ENCODE measurements around the gene LGR5. TPM values are rescaled to one million over a fixed set of nuclear protein-coding genes. Genes with fewer than 3 reads are reported as not detected.

The LGR5 gene
- total RNA-seq, 1 donor from 2014 or later: 13.8 TPM

DNA sequence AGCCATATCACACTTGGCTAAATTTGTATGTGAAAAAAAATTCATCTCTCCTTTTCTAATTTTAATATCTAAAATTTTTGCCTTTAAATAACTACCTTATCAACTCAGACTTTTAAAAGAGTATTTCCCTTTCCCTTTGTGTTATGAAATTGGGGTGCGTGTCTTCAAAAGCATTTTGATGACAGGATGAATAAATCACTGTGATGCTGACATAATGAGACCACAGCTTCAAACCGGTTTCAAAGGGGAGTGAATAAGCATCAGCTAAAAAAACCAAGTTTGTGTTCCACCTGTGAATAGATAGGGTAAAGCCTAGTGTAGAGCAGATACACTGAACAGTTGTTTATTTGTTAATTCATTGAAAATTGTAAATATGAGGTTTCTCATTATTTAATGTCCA lies 85.0 kb downstream of the LGR5 start:
- H3K27me3 Mint-ChIP-seq (ENCODE audit: low read depth): no peaks in the 10 kb centered on the region
- no peak for TF ChIP-seq CTCF (IDR thresholded peaks at IDR 0.05)
- H3K9me3 Mint-ChIP-seq (ENCODE audit: low read depth): peaks cover 4% of the 10 kb centered on the region
- no peak overlapping the region for H3K4me3 Mint-ChIP-seq (ENCODE audit: unreplicated experiment)
- H3K4me1 Mint-ChIP-seq (ENCODE audit: low read depth): no peaks in the 10 kb centered on the region
- no peak overlapping the region for H3K27ac Mint-ChIP-seq (ENCODE audit: unreplicated experiment)
- H3K36me3 Mint-ChIP-seq (ENCODE audit: low read depth): peaks cover 6% of the 10 kb centered on the region
- DNase-seq (ENCODE audit: low spot score): no peak

- H3K36me3 Mint-ChIP-seq (ENCODE audit: low read depth): peaks cover 3% of the 10 kb centered on the region
- H3K27ac Mint-ChIP-seq (ENCODE audit: unreplicated experiment): no peak overlapping the region
- no peaks in the 10 kb centered on the region for H3K27me3 Mint-ChIP-seq (ENCODE audit: low read depth)
- H3K9me3 Mint-ChIP-seq (ENCODE audit: low read depth): no peaks in the 10 kb centered on the region
- no peak for TF ChIP-seq CTCF (IDR thresholded peaks at IDR 0.05)
- H3K4me3 Mint-ChIP-seq (ENCODE audit: unreplicated experiment): no peak overlapping the region
- peaks cover 9% of the 10 kb centered on the region for H3K4me1 Mint-ChIP-seq (ENCODE audit: low read depth)
- no peak for DNase-seq (ENCODE audit: low spot score)
Measured at GRCh38 chr12:71533703-71534102, 94.1 kb downstream of the LGR5 start.

DNA sequence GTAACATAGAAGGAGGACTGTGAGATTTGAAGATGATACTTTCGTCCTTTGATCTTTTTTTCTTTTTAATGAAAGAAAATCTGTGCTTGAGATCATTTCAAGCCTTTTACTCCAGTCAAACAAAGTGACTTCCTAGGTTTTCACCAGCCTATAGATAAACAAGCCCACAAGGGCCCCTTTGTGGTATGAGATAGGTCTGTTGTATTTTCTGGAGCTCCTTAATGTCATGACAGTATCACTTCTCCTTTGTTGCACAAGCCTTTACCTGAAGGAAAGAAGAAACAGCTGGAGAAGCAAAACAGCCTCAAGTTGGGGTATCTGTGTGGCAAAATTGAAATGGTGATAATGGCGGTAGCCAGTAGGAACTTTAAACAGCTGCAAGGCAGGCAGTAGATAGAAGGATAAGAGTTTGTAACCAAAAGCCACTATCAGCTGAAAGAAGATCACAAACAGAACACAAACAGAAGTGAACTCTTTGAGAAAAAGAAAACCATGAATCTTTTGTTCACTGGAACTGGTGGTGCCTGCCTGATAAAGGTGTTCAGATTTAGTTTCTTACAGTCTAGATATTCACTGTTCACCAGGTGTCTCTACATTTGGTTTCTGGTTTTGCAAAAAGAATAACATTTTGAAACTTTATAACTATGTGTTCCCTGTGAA lies 96.8 kb downstream of the LGR5 start:
- H3K9me3 Mint-ChIP-seq (ENCODE audit: low read depth): no peaks in the 10 kb centered on the region
- H3K27ac Mint-ChIP-seq (ENCODE audit: unreplicated experiment): no peak overlapping the region
- no peaks in the 10 kb centered on the region for H3K27me3 Mint-ChIP-seq (ENCODE audit: low read depth)
- no peak for DNase-seq (ENCODE audit: low spot score)
- peaks cover 3% of the 10 kb centered on the region for H3K36me3 Mint-ChIP-seq (ENCODE audit: low read depth)
- H3K4me3 Mint-ChIP-seq (ENCODE audit: unreplicated experiment): no peak overlapping the region
- no peak for TF ChIP-seq CTCF (IDR thresholded peaks at IDR 0.05)
- H3K4me1 Mint-ChIP-seq (ENCODE audit: low read depth): peaks cover 9% of the 10 kb centered on the region

DNA sequence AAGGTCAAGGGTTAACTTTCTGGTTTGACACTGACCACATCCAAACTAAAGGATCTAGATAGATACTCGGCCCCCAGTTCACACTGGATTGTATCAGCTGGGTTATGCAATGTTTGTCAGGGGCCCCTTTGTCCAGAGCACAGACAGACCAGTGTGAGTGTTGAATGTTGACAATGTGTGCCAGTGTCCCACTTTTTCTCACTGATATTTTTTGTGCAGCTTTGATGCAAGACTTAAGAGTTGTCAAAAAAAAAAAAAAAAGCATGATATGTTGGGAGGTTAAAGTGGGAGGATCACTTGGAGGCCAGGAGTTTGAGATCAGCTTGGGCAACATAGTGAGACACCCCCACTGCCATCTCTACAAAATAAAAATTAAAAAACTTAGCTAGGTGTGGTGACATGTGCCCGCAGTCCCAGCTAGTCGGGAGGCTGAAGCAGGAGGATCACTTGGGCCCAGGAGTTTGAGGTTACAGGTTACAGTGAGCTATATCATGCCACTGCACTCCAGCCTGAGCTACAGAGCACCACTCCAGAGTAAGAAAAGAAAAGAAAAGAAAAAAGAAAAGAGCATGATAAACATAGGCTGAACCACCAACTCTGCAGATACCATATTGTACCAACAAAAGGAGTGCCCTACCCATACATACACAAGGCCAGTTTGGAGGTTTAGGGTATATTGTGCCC lies 97.5 kb downstream of the LGR5 start:
- no peak overlapping the region for H3K27ac Mint-ChIP-seq (ENCODE audit: unreplicated experiment)

DNA sequence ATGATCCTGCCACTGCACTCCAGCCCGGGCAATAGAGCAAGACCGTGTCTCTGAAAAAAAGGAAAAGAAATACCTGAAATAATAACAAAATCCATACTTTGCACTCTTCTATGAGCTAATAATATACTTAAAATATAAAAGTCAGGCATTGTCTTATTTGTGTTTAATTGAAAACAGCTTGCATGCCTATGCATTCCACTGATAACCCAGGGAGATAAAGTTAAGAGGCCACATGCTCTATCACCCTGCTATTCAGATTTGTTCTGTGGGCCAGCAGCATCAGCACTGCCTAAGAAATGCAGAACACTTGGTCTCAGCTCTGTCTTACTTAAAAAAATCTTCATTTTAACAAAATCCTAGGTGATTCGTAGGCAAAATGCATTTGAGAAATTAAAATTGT lies 99.2 kb downstream of the LGR5 start:
- TF ChIP-seq CTCF (IDR thresholded peaks at IDR 0.05): no peak
- Mint-ChIP-seq H3K27me3 (ENCODE audit: low read depth) (no peaks in the 10 kb centered on the region), H3K36me3 (ENCODE audit: low read depth) (peaks cover 3% of the 10 kb centered on the region), H3K4me1 (ENCODE audit: low read depth) (peaks cover 5% of the 10 kb centered on the region), H3K4me3 (ENCODE audit: unreplicated experiment) (no peak overlapping the region), H3K9me3 (ENCODE audit: low read depth) (no peaks in the 10 kb centered on the region), H3K27ac (ENCODE audit: unreplicated experiment) (no peak overlapping the region)
- no peak for DNase-seq (ENCODE audit: low spot score)

More for the DNA sequence above, 97.5 kb downstream of the LGR5 start:
- no peak overlapping the region for H3K4me3 Mint-ChIP-seq (ENCODE audit: unreplicated experiment)
- H3K4me1 Mint-ChIP-seq (ENCODE audit: low read depth): peaks cover 9% of the 10 kb centered on the region
- peaks cover 3% of the 10 kb centered on the region for H3K36me3 Mint-ChIP-seq (ENCODE audit: low read depth)
- no peak for TF ChIP-seq CTCF (IDR thresholded peaks at IDR 0.05)
- H3K9me3 Mint-ChIP-seq (ENCODE audit: low read depth): no peaks in the 10 kb centered on the region
- DNase-seq (ENCODE audit: low spot score): no peak
- H3K27me3 Mint-ChIP-seq (ENCODE audit: low read depth): no peaks in the 10 kb centered on the region
